Measurements from ENCODE around the gene GTF2F2.

- TF ChIP-seq EP300 (IDR thresholded peaks at IDR 0.05) = no peak
- no peak for TF ChIP-seq CTCF (IDR thresholded peaks at IDR 0.05)
- no peak for TF ChIP-seq POLR2AphosphoS5 (IDR thresholded peaks at IDR 0.05)
- no peak for TF ChIP-seq POLR2A (IDR thresholded peaks at IDR 0.05)
Observed at GRCh38 chr13:45138282-45138681, 18.0 kb downstream of the GTF2F2 start.

Measured in upper lobe of left lung (tissue), 4 donors.